ENCODE data around the gene PLCB1.

DNA sequence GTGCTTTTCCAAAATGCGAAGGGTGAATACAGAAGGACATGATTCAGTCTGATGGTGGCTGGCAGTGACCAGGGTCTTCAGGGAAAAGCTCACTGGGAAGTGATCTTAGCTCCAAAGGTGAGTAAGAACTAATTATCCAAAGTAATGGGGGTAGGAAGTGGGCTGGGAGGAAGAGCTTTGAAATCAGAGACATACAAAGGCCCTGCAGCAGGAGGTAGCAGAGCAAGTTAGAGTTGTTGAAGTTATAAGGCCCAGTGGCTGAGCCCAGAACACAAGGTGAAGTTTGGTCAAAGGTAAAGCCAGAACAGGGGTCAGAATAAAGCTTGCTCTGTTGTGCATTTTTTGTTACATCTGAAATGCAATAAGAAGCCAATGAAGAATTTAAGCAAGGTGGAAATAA lies 81.2 kb downstream of the PLCB1 start:
- TF ChIP-seq, protein P1, sequence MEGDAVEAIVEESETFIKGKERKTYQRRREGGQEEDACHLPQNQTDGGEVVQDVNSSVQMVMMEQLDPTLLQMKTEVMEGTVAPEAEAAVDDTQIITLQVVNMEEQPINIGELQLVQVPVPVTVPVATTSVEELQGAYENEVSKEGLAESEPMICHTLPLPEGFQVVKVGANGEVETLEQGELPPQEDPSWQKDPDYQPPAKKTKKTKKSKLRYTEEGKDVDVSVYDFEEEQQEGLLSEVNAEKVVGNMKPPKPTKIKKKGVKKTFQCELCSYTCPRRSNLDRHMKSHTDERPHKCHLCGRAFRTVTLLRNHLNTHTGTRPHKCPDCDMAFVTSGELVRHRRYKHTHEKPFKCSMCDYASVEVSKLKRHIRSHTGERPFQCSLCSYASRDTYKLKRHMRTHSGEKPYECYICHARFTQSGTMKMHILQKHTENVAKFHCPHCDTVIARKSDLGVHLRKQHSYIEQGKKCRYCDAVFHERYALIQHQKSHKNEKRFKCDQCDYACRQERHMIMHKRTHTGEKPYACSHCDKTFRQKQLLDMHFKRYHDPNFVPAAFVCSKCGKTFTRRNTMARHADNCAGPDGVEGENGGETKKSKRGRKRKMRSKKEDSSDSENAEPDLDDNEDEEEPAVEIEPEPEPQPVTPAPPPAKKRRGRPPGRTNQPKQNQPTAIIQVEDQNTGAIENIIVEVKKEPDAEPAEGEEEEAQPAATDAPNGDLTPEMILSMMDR (IDR thresholded peaks at IDR 0.05; ENCODE audit: low read depth, low read length) = no peak
- no peak for TF ChIP-seq POLR2A (IDR thresholded peaks at IDR 0.05; ENCODE audit: extremely low read depth, insufficient read length)
